Measurements from ENCODE around the gene NOTO.

- TF ChIP-seq POLR2A (IDR thresholded peaks at IDR 0.05) (no peak), CTCF (IDR thresholded peaks at IDR 0.05) (no peak)
Measured at GRCh38 chr2:73252238-73253027, 50.1 kb downstream of the NOTO start.

Data from adrenal gland (tissue), 5 donors.